Measurements from ENCODE around the gene PCBP3. TPM values are rescaled to one million over a fixed set of nuclear protein-coding genes. Genes with fewer than 3 reads are reported as not detected.

The PCBP3 gene
- total RNA-seq, 4 donors from 2014 or later: 0.99 to 7.0 (median 2.5) TPM; not detected in 1

DNA sequence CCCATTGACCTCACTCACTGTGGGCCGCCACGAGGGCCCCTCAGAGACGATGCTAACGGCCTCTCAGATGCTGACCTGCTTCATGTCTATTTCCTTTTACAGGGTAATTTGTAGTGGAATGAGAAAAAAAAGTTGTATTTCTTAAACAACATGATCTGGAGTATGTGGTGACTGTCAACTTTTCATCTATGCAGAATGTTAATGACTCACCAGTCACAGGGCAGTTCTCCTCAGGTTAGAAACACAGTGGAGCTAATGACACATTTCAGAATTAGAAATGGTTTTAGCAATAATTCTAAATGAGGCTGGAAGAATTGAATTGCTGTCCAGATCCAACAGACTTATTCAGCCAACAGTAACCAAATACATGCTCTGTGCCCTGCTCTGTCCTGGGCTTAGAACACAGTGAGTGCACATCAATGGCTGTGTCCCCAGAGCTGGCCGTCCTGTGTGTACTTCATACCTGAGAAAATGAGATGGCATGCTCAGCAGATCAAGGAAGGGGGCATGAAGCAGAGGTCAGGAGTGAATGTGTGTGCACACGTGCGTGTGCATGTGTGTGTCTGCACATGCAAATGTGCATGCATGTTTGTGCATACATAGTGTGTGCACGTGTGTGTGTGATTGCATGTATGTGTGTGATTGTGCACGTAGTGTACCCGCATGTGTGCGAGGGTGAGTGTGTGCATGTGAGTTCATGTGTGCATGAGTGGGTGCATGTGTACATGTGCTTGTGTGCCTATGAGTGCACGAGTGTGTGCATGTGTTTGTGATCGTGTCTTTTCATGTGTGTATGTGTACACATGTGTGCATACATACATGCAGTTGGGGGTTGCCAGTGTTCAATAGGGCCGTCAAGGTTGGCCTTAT lies 145.3 kb downstream of the PCBP3 start:
- no peak for DNase-seq (ENCODE audit: low spot score in 2 of 2)
- WGBS, 2 donors: 90 to 92% methylated on average over 14 of the region's 14 CpGs
- intact Hi-C loops (cut with DNase I; ENCODE audit: low total_unique reads): no loop called here
- H3K4me3 ChIP-seq (ENCODE audit: low read depth, poor library complexity, severe bottlenecking): no peak overlapping the region
- TF ChIP-seq, protein P1, sequence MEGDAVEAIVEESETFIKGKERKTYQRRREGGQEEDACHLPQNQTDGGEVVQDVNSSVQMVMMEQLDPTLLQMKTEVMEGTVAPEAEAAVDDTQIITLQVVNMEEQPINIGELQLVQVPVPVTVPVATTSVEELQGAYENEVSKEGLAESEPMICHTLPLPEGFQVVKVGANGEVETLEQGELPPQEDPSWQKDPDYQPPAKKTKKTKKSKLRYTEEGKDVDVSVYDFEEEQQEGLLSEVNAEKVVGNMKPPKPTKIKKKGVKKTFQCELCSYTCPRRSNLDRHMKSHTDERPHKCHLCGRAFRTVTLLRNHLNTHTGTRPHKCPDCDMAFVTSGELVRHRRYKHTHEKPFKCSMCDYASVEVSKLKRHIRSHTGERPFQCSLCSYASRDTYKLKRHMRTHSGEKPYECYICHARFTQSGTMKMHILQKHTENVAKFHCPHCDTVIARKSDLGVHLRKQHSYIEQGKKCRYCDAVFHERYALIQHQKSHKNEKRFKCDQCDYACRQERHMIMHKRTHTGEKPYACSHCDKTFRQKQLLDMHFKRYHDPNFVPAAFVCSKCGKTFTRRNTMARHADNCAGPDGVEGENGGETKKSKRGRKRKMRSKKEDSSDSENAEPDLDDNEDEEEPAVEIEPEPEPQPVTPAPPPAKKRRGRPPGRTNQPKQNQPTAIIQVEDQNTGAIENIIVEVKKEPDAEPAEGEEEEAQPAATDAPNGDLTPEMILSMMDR (IDR thresholded peaks at IDR 0.05): no peak
- TF ChIP-seq POLR2A (IDR thresholded peaks at IDR 0.05): no peak

DNA sequence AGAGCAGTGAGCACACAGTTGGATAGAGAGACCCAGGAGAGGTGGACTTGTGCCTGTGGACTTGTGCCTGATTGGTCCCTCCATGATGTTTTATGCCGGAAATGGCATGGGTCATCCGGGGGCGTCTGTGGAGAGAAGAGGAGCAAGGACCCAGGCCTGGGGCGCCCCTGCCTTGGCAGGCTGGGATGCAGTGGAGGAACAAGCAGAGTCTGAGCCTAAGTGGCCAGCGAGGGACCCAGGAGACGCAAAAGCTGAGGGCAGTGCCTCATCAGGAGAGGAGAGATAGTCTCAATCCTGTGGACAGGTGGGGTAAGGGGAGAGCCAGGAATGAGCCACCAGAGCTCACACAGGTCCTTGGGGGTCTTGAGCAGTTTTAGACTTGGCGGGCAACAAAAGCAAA lies 146.9 kb downstream of the PCBP3 start:
- DNase-seq (ENCODE audit: low spot score in 2 of 2): no peak
- intact Hi-C loops (cut with DNase I; ENCODE audit: low total_unique reads): no loop called here
- no peak overlapping the region for H3K4me3 ChIP-seq (ENCODE audit: low read depth, poor library complexity, severe bottlenecking)
- 91 to 92% methylated on average over 7 of the region's 7 CpGs for WGBS, 2 donors
- TF ChIP-seq POLR2A (IDR thresholded peaks at IDR 0.05): no peak
- TF ChIP-seq, protein P1 (IDR thresholded peaks at IDR 0.05): no peak

DNA sequence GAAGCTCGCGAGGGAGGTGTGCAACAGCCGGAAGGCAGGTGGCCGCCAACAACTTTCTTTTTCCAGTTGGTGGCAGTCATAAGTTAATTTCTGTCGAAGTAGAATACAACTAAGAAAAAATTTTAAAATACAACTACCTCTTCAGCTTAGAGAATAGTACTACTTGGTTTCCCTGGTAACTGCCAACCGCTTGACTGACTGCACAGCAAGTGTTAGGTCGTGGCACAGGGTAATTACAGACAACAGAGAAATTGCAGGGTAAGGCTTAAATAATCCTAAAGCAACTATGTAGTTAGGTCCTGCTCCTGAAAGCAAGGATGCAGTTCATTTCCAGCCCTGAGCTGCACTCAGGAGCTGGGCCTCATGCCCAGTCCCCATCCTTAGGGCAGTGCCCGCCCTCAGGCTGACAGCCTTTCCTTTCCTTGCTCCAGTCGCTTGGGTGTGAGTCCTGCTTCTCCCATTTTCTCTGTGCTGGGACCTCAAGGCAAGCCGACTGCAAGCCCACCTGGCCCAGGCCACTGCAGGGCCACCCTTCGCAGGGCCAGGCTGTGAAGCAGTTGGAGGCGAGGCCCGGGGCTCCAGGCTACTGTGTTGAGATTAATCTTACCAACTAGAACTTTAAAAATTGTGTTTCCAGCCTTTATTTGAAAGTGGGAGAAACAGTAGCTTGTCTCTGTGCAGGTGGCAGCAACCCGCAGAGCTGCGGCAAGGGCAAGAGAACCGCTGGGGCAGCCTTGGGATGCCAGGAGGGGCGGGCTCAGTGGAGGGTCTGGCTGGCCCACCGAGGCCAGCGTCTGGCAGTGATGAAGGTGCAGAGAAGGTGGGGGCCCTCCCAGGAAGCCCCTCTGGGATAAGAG lies 148.3 kb downstream of the PCBP3 start:
- TF ChIP-seq, protein P1 (IDR thresholded peaks at IDR 0.05): no peak
- TF ChIP-seq POLR2A (IDR thresholded peaks at IDR 0.05): no peak
- no peak overlapping the region for H3K4me3 ChIP-seq (ENCODE audit: low read depth, poor library complexity, severe bottlenecking)
- intact Hi-C loops (cut with DNase I; ENCODE audit: low total_unique reads): no loop called here
- WGBS, 2 donors: 84 to 86% methylated on average over 19 of the region's 19 CpGs
- peak in 1 of 2 donors; percentile 68 for DNase-seq (ENCODE audit: low spot score in 2 of 2)

DNA sequence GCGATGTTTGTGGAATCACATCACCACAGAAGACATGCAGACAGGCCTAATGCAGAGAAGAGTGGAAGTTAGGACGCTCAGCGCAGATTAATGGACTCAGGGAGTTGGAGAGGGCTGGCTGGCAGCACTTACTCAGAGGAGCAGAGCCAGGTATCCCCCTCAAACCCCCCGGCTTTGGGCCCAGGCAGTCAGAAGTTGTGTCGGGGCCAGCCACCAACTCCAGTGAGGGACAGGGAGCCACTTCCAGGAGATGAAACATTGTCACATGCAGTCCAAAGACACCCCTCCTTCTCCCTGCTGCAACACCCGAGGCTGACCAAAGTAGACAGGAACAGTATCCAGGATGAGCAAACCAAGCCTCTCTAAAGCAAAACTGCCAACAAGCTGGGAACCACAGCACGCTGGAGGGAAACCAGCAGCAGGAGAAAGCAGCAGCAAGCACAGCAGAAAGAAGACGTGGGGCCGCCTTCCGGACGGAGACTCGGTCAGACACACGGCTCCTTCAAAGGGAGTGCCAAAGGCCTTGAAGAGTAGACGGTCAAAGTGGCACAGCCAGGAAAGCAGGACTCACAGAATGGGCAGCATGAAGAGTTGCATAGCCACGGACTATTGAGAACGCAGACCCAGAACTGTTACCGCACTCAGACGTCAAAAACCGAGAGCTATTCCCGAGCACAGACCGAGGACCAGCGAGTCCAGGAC lies 149.3 kb downstream of the PCBP3 start:
- intact Hi-C loops (cut with DNase I; ENCODE audit: low total_unique reads): no loop called here
- 86 to 87% methylated on average over 22 of the region's 22 CpGs for WGBS, 2 donors
- H3K4me3 ChIP-seq (ENCODE audit: low read depth, poor library complexity, severe bottlenecking): no peak overlapping the region
- DNase-seq (ENCODE audit: low spot score in 2 of 2): peak in 1 of 2 donors; percentile 70
- TF ChIP-seq, protein P1 (IDR thresholded peaks at IDR 0.05): no peak
- TF ChIP-seq POLR2A (IDR thresholded peaks at IDR 0.05): no peak

DNA sequence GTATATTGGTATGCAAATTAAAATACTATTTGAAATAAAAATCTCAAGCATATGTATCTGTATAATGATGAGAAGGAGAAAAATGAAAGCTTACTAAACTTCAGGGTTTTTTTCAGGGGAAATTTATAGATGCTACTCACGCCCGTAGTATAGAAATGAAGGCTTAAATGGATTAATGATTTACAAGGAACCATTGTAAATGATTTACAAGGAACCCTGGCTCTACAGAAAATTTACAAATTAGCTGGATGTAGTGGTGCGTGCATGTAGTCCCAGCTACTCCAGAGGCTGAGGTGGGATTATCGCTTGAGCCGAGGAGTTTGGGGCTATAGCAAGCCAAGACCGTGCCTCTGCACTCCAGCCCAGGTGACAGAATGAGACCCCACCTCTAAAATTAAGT lies 150.5 kb downstream of the PCBP3 start:
- intact Hi-C loops (cut with DNase I; ENCODE audit: low total_unique reads): no loop called here
- 86 to 89% methylated on average over 6 of the region's 6 CpGs for WGBS, 2 donors
- H3K4me3 ChIP-seq (ENCODE audit: low read depth, poor library complexity, severe bottlenecking): no peak overlapping the region
- TF ChIP-seq, protein P1 (IDR thresholded peaks at IDR 0.05): no peak
- no peak for TF ChIP-seq POLR2A (IDR thresholded peaks at IDR 0.05)
- DNase-seq (ENCODE audit: low spot score in 2 of 2): no peak

All from lower leg skin (tissue), 4 donors.